Measurements from ENCODE around the gene HELZ. TPM values are rescaled to one million over a fixed set of nuclear protein-coding genes. Genes with fewer than 3 reads are reported as not detected.
"Not testable (repeated sequence)": the region's sequence is repeated elsewhere in the genome, so short reads cannot be mapped to it uniquely, and the experiment has no call there.

Gene HELZ
- total RNA-seq, 4 donors from 2014 or later, result 63.5 to 123 (median 87.6) TPM

GRCh38 chr17:67262435-67263117 is 17.6 kb upstream of the HELZ start:
- DNase-seq (ENCODE audit: low spot score) (no peak), ATAC-seq (ENCODE audit: low FRiP score) (no peak)
- no peak for TF ChIP-seq CTCF (IDR thresholded peaks at IDR 0.05)

DNA sequence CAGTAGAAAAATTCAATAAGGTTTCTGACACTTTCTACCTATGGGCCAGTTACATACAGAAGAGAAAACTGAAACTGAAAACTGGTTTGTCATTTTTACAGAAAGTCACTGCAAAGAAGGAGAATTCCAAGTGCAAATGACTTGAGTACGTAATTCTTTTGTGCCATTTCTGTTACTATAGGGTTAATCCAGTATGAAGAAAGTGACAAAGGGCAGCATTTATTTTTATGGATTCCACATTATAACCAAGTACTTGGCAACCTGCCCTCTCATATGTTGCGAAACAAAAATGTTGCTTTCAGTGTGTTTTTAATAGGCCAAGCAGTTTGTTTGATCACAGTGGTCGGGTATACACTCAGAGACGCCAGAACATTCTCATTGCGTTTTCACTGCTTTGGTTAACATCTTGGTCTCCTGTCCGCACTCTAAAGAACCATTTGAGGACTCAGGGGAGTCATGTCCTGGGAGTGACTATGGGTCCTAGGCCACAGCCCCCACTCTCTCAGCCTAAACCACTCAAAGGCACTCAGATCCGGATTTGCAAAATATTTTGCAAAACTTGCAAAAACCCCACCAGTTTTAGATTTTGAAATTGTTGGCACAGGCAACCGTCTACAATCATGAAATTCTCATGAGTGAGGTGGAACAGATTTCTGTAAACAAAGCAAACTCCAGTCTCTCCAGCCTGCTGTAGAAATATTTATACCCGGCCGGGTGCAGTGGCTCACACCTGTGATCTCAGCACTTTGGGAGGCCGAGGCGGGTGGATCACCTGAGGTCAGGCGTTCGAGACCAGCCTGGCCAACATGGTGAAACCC is 15.4 kb upstream of the HELZ start:
- ATAC-seq (ENCODE audit: low FRiP score) (peak; percentile 87), DNase-seq (ENCODE audit: low spot score) (no peak)
- TF ChIP-seq CTCF (IDR thresholded peaks at IDR 0.05), result no peak

GRCh38 chr17:67258821-67259468 is 13.9 kb upstream of the HELZ start:
- no peak for ATAC-seq (ENCODE audit: low FRiP score)
- no peak for TF ChIP-seq CTCF (IDR thresholded peaks at IDR 0.05)

GRCh38 chr17:67256075-67256732 is 11.2 kb upstream of the HELZ start:
- no peak for TF ChIP-seq CTCF (IDR thresholded peaks at IDR 0.05)
- no peak for ATAC-seq (ENCODE audit: low FRiP score)

More at GRCh38 chr17:67258821-67259468, 13.9 kb upstream of the HELZ start:
- DNase-seq (ENCODE audit: low spot score), result no peak

DNA sequence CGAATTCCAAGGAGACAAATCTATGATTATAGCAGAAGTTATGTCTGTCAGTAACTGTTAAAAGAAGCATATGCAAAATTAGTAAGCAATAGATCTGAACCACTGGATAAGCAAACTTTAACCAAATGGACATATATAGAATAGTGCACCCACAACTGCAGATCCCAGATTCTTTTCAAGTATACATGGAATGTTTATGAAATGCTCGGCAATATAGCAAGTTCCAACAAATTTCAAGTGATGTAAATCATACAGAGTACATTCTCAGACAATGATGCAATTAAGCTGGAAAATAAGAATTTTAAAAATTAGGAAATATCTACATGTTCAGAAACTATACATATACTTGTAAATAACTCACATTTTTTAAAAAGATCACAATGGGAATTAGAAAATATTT is 8.4 kb upstream of the HELZ start:
- ATAC-seq (ENCODE audit: low FRiP score) (no peak), DNase-seq (ENCODE audit: low spot score) (no peak)
- no peak for TF ChIP-seq CTCF (IDR thresholded peaks at IDR 0.05)

More at GRCh38 chr17:67256075-67256732, 11.2 kb upstream of the HELZ start:
- no peak for DNase-seq (ENCODE audit: low spot score)

DNA sequence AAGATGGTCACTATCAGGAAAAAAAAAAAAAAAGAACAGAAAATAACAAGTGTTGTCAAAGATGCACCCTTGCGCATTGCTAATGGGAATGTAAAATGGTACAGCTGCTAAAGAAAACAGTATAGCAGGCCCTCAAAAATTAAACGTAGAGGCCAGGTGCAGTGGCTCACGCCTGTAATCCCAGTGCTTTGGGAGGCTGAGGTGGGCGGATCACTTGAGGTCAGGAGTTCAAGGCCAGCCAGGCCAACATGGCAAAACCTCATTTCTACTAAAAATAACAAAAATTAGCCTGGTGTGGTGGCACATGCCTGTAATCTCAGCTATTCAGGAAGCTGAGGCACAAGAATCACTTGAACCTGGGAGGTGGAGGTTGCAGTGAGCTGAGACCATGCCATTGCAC is 6.6 kb upstream of the HELZ start:
- DNase-seq (ENCODE audit: low spot score); ATAC-seq (ENCODE audit: low FRiP score): not testable (repeated sequence)

GRCh38 chr17:67248291-67248690 is 3.3 kb upstream of the HELZ start:
- no peak for TF ChIP-seq CTCF (IDR thresholded peaks at IDR 0.05)
- ATAC-seq (ENCODE audit: low FRiP score) (no peak), DNase-seq (ENCODE audit: low spot score) (no peak)
